Esophagus squamous epithelium (tissue), 4 donors: ENCODE measurements around the gene OR6S1.

Experiments
- CTCF ChIP-seq, 6 experiments: fragments of 450-650 bp in 4 of 6; fragments of 200-600 bp in 2 of 6; sonication (generic) in 2 of 6; IDR thresholded peaks; one replicate each; pipeline ENCODE4 v1.5.1; 2016 to 2019; ENCODE audit warnings: antibody characterized with exemption in 6 of 6, mild to moderate bottlenecking in 4 of 6, moderate library complexity in 4 of 6
- POLR2A ChIP-seq, 4 donors: fragments of 450-650 bp; IDR thresholded peaks; one replicate each; pipeline ENCODE4 v1.6.1; 2017; ENCODE audit warnings: antibody characterized with exemption in 4 of 4, mild to moderate bottlenecking in 4 of 4, moderate library complexity in 3 of 4

DNA sequence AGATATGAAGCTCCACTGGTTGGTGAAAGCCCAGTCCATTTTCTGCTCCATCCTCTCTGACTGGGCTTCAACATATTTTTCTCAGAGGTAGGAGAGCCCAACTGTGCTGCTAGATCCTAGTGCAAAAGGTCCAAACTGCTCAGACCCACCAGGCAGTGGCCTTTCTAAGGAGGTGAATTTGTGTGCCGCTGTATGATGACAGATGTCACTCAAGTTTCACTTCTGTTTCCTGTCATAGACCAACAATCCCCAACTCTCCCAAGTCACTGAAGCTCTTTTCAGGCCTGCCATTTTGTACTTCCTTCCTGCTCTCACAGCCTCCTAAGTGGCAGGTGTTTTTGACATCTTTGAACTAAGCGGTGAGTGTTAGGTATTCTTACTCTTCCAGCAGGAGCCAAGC, 26.5 kb upstream of the OR6S1 start:
- TF ChIP-seq CTCF (IDR thresholded peaks at IDR 0.05), result no peak
- TF ChIP-seq POLR2A (IDR thresholded peaks at IDR 0.05), result no peak
